GM21528 (cell line): ENCODE measurements around the gene CACHD1.
"Not testable (repeated sequence)": the region's sequence is repeated elsewhere in the genome, so short reads cannot be mapped to it uniquely, and the experiment has no call there.

ENCODE experiments used
- ATAC-seq: cut with Tn5 transposase; IDR thresholded peaks from one replicate; pipeline ENCODE4 v1.9.1; 2021; ENCODE audit warnings: mild to moderate bottlenecking, moderate library complexity; ENCODE audit not compliant: unreplicated experiment, low FRiP score

CACHD1 gene

DNA sequence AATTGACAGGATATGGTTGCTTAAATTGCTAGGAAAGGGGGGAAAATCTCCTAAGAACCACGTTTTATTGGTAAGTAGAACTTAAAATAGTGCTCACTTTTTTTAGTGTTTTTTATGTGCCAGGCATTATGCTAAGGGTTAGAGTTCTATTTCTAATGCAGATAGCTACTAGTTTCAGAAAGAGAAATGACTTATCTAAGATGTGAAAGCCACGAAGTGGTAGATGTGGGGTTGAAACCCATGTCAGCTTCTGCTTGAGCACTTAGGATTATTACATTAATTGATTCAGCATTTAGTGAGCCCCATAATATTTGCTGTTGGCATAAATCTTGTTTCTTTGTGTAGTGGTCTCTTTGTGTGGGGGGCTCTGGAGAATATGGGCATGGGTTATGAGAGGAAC, 24.7 kb downstream of the CACHD1 start:
- no peak for ATAC-seq

DNA sequence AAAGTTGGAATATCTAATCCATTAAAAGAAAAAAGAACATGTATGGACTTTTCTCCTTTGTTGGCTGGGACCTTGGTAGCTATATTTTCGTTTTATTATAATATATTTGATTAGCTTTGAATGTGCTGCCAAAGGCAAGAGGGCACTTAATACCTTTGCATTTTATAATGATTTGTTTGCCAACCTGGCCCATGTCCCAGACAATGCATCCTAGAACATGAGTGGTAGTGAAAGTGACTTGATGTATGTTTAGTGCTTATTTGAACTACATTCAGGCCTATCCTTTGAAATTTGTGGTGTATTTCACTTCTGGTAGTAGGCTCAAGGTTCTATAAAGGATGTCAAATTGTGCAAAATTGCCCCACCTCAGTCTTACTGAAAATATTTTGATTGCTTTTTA, 25.9 kb downstream of the CACHD1 start:
- no peak for ATAC-seq

DNA sequence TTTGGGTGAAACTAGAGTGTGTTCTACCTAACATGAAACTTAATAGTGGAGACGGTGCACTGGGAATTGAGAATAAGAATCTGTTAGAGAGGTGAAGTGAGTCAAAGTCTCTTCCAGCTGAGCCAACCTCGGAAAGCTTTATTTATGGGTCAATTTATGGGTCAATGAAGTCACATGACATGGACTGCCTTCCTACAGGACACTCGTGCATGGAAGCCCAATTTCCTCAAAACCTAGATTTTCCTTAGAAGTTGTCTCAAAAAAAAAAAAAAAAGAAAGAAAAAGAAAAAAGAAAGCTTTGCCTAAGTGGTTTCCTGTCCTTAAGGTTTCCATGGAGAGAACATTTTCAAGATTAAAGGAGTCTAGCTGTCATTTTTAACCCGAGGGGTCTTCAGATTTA, 26.7 kb downstream of the CACHD1 start:
- ATAC-seq, result no peak

DNA sequence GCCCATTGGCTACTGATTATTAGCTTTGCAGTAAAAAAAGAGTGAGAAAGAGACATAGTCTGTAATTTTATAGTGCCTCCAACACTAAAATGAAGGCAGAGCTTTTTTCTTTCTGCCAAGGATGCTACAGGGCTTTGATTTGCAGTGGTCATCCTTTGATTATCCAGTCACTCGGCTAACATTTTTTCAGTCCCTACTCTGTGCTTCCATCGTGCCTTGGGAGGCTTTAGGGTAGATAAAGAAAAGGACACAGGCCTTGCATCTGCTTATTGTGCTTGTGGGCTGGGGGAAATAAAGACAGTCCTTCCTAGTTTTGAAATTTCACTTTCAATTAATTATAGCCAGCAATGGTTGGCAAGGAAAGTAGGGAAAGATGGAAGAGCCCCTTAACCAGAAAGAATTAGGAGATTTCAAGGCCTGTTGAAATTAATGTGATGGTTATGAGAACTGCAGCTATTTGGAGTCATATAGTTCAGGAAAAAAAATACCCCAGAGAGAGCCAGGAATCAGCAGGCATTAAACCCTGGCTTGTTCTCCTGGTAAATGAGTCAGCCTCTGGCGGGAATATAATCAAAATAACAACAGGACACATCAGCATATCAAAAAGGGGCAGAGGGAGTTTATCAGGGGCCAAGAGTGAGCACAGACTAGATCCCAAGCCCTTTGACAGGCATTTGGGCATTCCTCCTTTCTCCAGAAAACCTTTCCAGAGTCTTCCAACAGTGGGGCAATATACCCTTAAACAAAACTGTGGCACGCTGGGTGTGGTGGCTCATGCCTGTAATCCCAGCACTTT, 27.4 kb downstream of the CACHD1 start:
- ATAC-seq, result no peak

DNA sequence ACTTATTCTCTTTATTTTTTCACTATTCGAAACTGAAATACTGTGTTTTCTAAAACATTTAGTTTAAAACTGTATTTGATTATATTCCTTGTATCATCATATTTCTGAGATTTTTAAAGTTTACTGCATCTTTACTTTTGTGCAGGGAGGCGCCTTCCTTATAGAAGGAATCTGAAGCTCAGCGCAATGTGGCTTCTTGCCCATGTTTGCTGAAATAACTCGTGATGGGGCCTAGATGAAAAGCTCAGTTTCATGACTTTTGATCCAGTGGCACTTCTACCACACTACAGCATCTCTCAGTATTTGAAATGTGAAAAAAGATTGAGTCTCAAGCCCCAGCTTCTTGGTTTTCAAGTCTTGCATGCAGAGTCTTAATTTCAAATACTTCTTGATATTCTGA, 28.4 kb downstream of the CACHD1 start:
- no peak for ATAC-seq

DNA sequence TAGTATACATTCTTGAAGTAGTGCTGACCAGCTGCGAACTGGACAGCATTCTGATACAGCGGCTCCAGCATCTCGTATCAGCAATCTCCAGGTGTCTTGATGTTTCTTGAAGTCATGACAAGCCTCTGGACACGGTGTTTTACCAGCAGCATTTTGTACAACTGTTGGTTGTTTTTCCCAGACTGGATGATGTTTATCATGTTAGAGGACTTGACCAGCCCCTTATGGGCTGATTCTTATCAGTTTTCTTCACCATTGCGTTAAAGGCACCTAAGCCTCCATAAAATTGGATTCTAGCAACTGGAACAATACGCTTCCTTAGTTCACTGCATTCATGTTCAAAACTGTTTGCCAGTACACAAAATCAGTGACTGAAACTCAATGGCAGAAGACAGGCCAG, 29.1 kb downstream of the CACHD1 start:
- no peak for ATAC-seq

DNA sequence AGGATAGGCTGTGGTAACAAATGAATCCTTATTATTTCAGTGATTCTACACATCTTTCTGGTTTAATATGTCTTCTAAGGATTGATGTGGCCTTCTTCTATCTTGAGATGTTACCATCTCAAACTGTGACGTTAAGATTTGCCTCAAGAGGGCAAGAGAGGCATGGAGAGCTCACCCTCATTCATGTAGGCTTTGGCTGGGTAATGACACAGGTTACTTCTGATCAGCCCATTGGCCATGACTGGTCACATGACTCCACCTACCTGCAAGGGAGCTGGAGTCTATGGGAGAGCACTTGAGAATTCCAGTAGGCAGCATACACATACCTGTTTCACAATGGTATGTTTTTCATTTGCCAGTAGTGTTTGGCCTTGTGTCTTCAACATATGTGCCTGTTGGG, 30.0 kb downstream of the CACHD1 start:
- no peak for ATAC-seq

DNA sequence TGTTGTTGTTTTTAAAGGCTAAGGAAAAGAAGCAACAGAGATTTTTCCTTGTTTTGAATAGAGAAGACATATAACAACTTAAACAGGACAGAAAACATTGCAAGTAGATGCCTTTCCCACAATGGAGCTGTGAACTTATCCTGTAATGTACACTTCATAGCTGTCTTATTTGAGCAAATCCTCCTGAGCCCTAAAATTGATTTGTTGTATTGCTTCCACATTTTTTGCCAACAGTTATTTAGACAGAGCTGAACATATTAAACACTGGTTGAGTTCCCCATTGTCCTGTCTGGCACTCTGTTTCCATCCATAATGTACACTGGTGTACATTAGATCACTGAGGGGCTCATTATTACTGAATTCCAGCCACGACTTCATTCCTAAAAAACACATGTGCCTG, 32.2 kb downstream of the CACHD1 start:
- no peak for ATAC-seq

DNA sequence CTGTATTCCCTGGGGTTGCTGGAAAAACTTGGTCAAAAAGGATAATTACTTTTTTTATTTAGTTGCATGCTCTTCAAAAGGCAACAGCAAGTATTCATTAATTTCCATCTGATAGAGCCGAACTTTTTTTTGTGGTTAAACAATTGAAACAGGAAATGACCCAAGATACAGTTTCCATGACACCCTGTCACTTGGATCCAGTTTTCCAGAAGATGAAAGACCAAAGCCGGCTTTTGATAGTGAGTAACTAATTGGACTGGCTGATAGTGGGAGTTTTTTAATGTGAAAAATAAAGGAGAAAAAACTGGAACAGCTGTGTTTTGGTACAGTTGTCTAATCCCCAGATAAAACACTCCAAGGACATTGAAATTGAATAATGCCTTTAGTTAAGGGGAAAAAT, 33.0 kb downstream of the CACHD1 start:
- no peak for ATAC-seq

DNA sequence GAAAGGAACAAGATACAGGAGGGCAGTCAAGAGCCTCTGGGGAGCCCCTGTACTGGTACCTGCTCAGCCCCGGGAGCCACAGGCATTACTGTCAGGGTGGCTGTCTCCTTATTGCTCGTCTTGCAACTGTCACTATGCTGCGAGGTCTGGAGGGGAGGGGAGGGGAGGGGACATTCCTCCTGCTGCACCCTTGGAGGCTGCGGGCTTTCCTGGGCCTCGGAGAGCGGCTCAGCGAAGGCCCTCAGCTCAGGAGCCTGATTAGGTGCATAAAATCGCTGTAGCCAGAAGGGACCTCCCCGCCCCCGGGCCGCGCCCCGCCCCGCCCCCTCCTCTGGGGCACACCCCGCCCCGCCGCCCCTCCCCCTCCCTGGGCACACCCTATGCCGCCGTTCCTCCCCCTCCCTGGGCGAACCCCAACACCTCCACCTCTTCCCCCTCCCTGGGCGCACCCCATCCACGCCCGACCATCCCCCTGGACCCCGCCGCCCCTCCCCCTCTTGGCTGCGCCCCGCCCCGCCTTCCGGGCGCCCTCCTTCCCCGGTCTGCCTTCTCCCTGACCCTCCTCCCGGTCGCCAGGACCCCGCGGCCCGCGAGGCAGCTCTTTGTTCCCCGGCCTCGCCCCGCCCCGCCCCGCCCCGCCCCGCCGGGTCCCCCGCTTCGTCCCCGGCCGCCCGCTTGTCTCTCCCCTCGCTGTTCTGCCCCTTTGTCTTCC, 35.5 kb downstream of the CACHD1 start:
- ATAC-seq, result no peak

DNA sequence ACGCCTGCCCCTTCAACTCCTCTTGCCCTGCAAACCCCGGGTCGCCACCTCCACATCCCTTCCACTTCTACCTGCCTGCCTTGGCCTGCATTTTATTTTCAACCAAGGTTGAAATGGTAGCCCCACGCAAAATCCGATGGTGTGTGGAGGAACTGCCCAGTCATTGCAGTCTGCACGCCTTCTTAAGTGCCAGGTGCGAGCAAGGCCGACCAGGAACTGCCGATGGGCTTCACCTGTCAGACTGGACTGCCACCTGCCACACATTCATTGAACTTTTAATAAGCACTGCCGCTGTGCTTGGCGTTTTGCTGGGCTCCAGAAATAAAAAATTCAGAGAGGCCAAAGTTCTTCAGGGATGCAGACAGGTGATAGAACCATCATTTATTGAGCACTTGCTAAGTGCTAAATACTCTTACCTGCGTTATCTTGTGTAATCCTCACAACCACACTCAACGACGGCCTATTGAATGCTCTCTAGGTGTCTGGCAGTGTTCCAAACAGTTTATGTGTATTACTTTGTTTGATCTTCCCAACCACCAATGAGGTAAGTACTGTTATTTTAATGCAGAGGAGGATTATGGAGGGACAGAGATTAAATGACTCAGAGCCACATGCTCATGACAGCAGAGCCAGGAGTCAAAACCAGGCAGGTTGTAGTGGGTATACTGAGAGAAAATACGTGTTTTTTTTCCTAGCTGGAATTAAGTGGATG, 36.2 kb downstream of the CACHD1 start:
- no peak for ATAC-seq

DNA sequence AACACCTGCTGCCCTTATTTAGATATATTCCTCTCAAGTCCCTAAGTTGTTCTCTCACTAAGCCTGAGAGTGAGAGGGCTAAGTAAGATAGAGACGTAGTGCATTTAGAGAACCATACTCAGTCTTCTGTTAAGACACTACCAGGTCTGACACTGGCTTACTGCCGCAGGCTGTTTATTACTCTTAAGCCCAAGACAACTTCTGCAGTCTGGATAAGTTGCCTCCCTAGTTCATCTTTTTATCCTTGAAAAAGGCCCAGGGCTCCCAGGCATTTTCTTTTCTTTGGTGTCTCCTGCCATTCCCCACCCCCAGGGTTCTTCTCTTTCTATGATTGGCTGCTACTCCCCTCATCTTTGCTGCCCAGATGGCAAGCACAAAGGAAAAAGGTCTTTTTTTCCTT, 38.7 kb downstream of the CACHD1 start:
- no peak for ATAC-seq

DNA sequence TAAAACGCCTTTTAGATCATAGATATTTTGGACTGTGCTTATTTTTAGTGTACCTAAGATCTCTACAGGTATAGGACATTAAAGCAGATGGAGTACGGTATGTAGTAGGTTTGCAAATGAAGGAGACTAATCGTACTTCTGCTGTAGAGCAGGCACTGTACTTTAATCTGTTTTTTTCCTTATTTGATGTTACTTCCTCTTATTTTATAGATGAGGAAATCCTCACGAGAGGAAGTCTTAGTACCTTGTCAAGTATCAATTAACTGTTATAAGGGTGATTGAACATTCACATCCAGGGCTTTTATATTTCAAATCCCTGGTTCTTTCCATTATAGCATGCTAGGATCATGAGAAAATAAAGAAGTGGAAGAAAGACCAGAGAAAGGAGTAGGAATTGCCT, 41.1 kb downstream of the CACHD1 start:
- ATAC-seq, result no peak

DNA sequence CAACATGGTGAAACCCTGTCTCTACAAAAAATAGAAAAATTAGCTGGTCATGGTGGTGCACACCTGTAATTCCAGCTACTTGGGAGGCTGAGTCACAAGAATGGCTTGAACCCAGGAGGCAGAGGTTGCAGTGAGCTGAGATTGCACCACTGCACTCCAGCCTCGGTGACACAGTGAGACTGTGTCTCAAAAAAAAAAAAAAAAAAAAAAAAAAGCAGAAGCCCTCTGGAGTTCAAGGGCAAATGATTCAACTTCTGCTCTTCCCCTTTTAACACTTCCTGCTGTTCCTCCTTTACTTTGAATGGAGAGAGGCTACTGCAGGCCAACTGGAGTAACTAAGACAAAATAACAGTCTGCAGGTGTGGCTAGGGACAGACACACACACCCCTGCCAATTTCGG, 42.3 kb downstream of the CACHD1 start:
- ATAC-seq, result not testable (repeated sequence)

DNA sequence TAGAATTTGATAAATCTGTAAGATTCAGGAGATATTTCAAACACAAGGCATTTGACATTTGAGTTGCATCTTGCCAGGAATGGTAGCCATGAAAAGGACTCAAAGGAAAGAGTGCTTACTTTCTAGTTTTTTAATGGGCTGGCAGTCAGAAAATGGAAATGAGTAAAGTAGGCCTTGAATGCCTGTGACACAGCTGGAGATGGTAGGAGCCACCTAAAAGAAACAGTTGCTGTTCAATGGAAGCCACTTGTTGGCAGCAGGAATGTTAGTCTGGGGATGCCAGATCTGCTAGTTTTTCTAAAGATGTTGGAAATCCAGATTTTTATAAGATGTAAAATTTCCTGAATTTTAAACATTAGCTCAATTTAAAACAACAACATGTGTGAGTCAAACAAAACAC, 43.6 kb downstream of the CACHD1 start:
- ATAC-seq, result no peak

DNA sequence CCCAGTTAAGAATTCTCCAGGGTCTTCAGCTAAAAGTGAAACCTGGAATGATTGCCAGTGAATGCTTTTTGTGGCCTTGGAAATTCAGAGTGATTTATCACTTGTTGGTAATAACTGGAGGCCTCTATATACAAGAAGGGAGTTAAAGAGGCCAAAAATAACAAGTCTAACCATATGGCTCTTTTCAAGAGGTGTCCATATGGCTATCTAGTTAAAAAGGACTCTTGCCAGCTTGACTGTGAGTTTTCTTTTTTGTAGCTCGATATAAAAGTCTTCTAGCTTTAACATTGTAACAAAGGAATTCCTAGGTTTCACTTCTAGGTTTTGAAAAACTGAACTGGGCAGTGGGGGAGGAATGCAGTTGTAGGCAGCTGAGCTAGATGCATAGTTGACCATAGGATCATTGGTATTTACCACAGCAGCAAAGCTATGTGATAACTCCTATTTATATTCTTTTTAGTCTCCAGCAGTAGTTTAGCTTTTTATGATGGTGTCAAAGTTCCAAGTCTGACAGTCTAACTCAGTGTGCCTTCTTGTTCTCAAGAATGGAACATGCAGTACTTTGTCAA, 44.4 kb downstream of the CACHD1 start:
- no peak for ATAC-seq

DNA sequence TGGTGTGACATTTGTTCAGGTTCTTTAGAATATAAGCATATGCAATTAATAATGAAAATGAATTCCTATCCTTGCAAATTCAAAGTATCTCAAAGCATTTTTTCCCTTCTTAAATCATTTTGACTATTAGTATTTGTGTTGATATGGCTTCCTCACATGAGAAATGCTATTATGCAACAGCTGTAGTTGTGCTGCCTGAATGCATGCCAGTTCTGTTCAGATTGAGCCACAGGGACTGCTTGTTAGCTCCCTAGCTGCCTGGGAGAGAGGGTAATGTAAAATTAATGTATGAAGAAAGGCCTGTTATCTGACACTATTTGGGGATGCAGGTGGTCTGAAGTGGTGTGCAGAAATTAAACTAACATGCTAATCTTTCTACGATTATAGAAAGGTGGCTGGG, 45.5 kb downstream of the CACHD1 start:
- no peak for ATAC-seq

DNA sequence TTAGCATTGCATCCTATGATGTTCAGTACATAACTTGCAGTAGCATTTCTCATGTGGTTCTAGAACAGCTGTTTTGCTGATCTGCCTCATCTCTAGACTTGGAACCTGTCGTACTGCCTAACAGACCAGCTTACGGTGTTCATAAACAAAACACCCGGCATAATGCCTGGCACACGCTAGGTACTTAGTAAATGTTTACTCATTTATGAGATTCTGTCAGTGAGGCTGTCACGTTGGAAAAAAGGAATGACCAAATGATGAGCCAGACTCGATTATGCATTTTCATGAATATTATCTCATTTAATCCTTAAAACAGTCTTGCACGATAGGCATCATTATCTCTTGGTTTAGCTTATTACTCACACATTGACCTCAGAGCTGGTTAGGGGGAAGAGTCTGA, 46.4 kb downstream of the CACHD1 start:
- no peak for ATAC-seq

DNA sequence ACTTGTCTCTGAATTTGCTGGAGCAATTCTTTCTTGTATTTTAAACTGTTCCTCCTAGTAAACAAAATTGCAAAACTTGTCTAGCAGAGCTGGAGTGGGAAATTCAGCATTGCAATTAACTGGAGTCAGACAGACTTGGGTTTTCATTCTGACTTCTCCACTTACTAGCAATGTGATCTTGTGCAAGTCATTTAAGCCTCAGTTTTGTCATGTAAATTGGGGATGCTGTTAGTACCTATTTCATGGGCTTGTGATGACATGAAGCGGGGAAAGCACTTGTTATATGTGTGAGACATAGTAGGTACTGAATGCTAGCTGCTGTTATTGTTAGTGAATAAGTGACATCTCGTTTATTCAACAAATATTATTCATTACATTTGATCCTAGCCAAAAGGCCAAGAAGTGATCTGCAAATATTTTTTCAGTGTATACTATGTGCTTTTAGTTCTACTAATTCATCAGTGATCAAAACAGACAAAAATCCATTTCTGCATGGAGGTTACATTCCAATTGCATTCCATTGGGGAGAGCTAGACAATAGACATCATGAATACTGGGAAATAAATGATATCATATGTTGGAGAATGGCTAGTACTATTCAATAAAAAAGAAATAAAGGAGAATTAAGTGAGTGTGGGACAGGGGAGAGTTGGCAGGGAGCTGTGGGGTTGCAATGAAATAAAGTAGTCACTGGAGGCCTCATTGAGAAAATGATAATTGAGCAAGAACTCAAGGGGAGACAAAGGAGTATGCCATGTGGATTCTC, 47.1 kb downstream of the CACHD1 start:
- no peak for ATAC-seq

DNA sequence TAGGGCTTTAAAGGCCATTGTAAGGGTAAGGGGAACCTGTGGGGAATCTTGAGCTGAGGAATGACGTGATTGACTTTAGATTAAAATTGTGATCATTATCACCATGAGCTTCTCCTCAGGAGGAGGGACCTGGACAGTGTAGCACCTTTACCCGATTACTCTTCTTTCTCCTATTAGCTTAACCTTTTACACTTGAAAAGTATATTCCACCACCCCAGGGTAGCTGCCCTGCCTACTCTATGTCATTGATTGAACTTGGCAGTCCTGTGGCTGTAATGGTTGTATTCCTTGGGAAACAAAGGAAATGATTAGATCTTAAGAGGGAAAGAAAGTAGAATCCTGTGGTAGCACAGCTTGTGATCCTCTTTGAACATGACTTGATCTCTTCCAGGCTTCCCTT, 47.7 kb downstream of the CACHD1 start:
- ATAC-seq, result no peak
